ENCODE data around the gene NADSYN1. TPM values are rescaled to one million over a fixed set of nuclear protein-coding genes. Genes with fewer than 3 reads are reported as not detected.
A peak's percentile ranks its signal among the peaks of the same experiment; 100 is the strongest.

The NADSYN1 gene
- total and polyA plus RNA-seq, 2 of the 13 experiments (the other 11 are each of a cell fraction or from before 2014, with no cell fraction given): 35.7 to 51.5 TPM

- TF ChIP-seq ZNF782 (CRISPR knock-in tag; IDR thresholded peaks at IDR 0.05; ENCODE audit: borderline replicate concordance): 0 out of 2 replicates have a peak, but pooled peaks have one; percentile 20
- TF ChIP-seq DPF2 (CRISPR knock-in tag; IDR thresholded peaks at IDR 0.05; ENCODE audit: borderline replicate concordance, low read depth): no peak
- TF ChIP-seq MLLT10 (CRISPR knock-in tag; IDR thresholded peaks at IDR 0.05): no peak
- TF ChIP-seq NFKB2 (CRISPR knock-in tag; IDR thresholded peaks at IDR 0.05; ENCODE audit: borderline replicate concordance): no peak
- no peak for TF ChIP-seq ZNF644 (CRISPR knock-in tag; IDR thresholded peaks at IDR 0.05; ENCODE audit: low read depth)
- TF ChIP-seq ZNF124 (CRISPR knock-in tag; IDR thresholded peaks at IDR 0.05): no peak
- no peak for TF ChIP-seq ZNF503 (CRISPR knock-in tag; IDR thresholded peaks at IDR 0.05)
- 0 out of 2 replicates have a peak, but pooled peaks have one; percentile 15 for TF ChIP-seq ZMAT3 (CRISPR knock-in tag; conservative IDR thresholded peaks at IDR 0.05)
- TF ChIP-seq HNRNPLL (IDR thresholded peaks at IDR 0.05; ENCODE audit: low read depth, low read length, poor library complexity, severe bottlenecking): peak; percentile 38
- no peak for TF ChIP-seq FOXK2 (IDR thresholded peaks at IDR 0.05)
- no peak for TF ChIP-seq ZNF660 (CRISPR knock-in tag; IDR thresholded peaks at IDR 0.05; ENCODE audit: borderline replicate concordance, low read depth)
- 0 out of 2 replicates have a peak, but pooled peaks have one; percentile 5 for TF ChIP-seq RARA (CRISPR knock-in tag; IDR thresholded peaks at IDR 0.05)
- no peak for TF ChIP-seq ZNF678 (CRISPR knock-in tag; IDR thresholded peaks at IDR 0.05)
- no peak for TF ChIP-seq ZNF567 (CRISPR knock-in tag; IDR thresholded peaks at IDR 0.05; ENCODE audit: borderline replicate concordance)
- TF ChIP-seq NFE2L2 (IDR thresholded peaks at IDR 0.05; ENCODE audit: low read length): no peak
- no peak for TF ChIP-seq MBNL3 (CRISPR knock-in tag; conservative IDR thresholded peaks at IDR 0.05)
- no peak for TF ChIP-seq PBX2 (CRISPR knock-in tag; IDR thresholded peaks at IDR 0.05)
- peak; percentile 69; the same call in 1 of the 2 replicates for TF ChIP-seq ATF7-NPFF (CRISPR knock-in tag; IDR thresholded peaks at IDR 0.05; ENCODE audit: low read depth)
- TF ChIP-seq ZNF670 (CRISPR knock-in tag; IDR thresholded peaks at IDR 0.05; ENCODE audit: borderline replicate concordance): no peak
- TF ChIP-seq ZNF687 (CRISPR knock-in tag; IDR thresholded peaks at IDR 0.05): peak; percentile 96
- no peak for TF ChIP-seq ZNF724P (CRISPR knock-in tag; IDR thresholded peaks at IDR 0.05; ENCODE audit: borderline replicate concordance)
- TF ChIP-seq RAD51 (IDR thresholded peaks at IDR 0.05; ENCODE audit: borderline replicate concordance): no peak
Measured at GRCh38 chr11:71453037-71453917, at the start of gene NADSYN1 (continued).
